Left forelimb (tissue), 1 donor: ENCODE results near the gene PTAFR.

Experiments used
- DNase-seq: peaks from one replicate; pipeline ENCODE4 v3.0.0-alpha.2; 2018; ENCODE audit warnings: low spot score

Gene PTAFR

GRCh38 chr1:28118640-28119307, 57.7 kb downstream of the PTAFR start:
- no peak for DNase-seq

- no peak for DNase-seq
These were observed 61.2 kb downstream of the PTAFR start for GRCh38 chr1:28115267-28115666.

GRCh38 chr1:28114844-28115243, 61.6 kb downstream of the PTAFR start:
- DNase-seq = no peak

GRCh38 chr1:28113242-28113572, 63.3 kb downstream of the PTAFR start:
- DNase-seq = no peak

- DNase-seq = no peak
These were observed 63.9 kb downstream of the PTAFR start for GRCh38 chr1:28112388-28113241.

- no peak for DNase-seq
These were observed 65.3 kb downstream of the PTAFR start for GRCh38 chr1:28111157-28111556.

- DNase-seq = no peak
These were observed 65.9 kb downstream of the PTAFR start for GRCh38 chr1:28110555-28110954.

GRCh38 chr1:28109639-28110038, 66.9 kb downstream of the PTAFR start:
- DNase-seq = no peak

GRCh38 chr1:28108001-28108400, 68.5 kb downstream of the PTAFR start:
- DNase-seq = no peak

GRCh38 chr1:28104866-28105467, 71.5 kb downstream of the PTAFR start:
- no peak for DNase-seq

GRCh38 chr1:28102189-28102588, 74.3 kb downstream of the PTAFR start:
- no peak for DNase-seq

GRCh38 chr1:28099050-28099769, 77.3 kb downstream of the PTAFR start:
- no peak for DNase-seq
